SK-N-MC (cell line): ENCODE data around the gene SDC3.

Source experiments
- DNase-seq: peaks from one replicate; pipeline ENCODE4 v3.0.0-alpha.2; 2011; ENCODE audit warnings: low read depth, low spot score
- H3K27ac ChIP-seq: fragments of 200-600 bp; sonication (generic); 2 replicates; pipeline ENCODE4 v1.5.1; 2016; ENCODE audit warnings: mixed run types
- H3K36me3 ChIP-seq: fragments of 200-600 bp; sonication (generic); 2 replicates; pipeline ENCODE4 v1.6.1; 2017; ENCODE audit warnings: antibody characterized with exemption, low read length, mixed read lengths; ENCODE audit not compliant: insufficient read depth
- H3K4me3 ChIP-seq: fragments of 200-600 bp; sonication (generic); 2 replicates; pipeline ENCODE4 v1.5.1; 2016
- H3K9ac ChIP-seq: fragments of 200-600 bp; sonication (generic); 2 replicates; pipeline ENCODE4 v1.8.0; 2017; ENCODE audit warnings: mixed run types, mixed read lengths; ENCODE audit not compliant: insufficient read length
- H3K9me3 ChIP-seq: fragments of 200-600 bp; sonication (generic); 2 replicates; pipeline ENCODE4 v1.6.1; 2017; ENCODE audit warnings: low read depth, mild to moderate bottlenecking, antibody characterized with exemption, low read length, moderate library complexity, mixed read lengths
- EZH2 ChIP-seq: fragments of 200-600 bp; sonication (generic); IDR thresholded peaks from one replicate; pipeline ENCODE4 v1.6.1; 2017; ENCODE audit warnings: antibody characterized with exemption
- FOXP2 ChIP-seq: optimal IDR thresholded peaks from 2 replicates; pipeline ENCODE3; 2011; ENCODE audit warnings: mild to moderate bottlenecking, moderate library complexity; ENCODE audit not compliant: insufficient read depth; ENCODE audit errors: extremely low read length, control extremely low read depth
- POLR2AphosphoS5 ChIP-seq: IDR thresholded peaks from 2 replicates; pipeline ENCODE4 v1.6.1; 2012; ENCODE audit warnings: mild to moderate bottlenecking, low read depth, low read length, borderline replicate concordance

SDC3 gene

DNA sequence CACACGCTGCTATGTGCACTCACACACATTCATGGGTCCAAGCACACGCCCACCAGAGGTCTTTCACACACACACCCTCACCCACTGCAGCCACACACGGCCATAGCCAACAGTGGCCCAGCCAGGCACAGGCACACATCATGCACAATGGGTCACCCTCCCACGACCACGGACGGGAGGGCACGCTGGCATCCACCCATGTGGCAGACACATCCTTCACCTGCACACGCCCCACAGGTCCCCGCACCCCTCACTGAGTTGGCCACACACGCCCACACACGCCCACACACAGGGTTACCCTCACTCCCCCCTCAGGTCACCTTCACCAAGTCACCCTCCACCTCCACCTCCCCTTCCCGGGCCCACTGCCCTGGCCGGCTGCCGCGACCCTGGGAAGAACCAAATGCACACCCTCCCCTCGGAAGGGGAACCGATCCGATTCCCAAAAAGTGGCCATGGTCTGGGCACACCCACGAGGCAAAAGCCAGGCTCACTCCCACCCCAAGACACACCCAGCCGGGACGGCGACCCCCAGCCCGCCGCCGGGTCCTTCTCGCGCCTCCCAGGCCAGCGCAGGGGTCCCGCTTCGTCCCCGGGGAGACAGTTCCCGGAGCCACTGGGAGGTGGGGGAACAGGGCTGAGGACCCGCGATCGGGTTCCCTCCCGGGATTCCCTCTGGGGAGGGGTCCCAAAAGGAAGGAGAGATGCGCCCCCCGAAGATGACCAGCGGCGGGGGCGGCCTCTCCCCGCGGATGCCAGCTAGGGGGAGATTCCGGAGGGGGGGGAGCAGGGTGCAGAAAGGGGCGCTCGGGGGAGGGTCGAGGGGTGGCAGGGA, 860 bp downstream of the SDC3 start:
- H3K4me3 ChIP-seq = peak overlapping the region; percentile 57
- no peaks in the 10 kb centered on the region for H3K9me3 ChIP-seq
- no peak overlapping the region for H3K27ac ChIP-seq
- H3K9ac ChIP-seq = no peak overlapping the region
- no peaks in the 10 kb centered on the region for H3K36me3 ChIP-seq
- TF ChIP-seq EZH2 (no peak), POLR2AphosphoS5 (no peak), FOXP2 (no peak)
- DNase-seq = no peak

DNA sequence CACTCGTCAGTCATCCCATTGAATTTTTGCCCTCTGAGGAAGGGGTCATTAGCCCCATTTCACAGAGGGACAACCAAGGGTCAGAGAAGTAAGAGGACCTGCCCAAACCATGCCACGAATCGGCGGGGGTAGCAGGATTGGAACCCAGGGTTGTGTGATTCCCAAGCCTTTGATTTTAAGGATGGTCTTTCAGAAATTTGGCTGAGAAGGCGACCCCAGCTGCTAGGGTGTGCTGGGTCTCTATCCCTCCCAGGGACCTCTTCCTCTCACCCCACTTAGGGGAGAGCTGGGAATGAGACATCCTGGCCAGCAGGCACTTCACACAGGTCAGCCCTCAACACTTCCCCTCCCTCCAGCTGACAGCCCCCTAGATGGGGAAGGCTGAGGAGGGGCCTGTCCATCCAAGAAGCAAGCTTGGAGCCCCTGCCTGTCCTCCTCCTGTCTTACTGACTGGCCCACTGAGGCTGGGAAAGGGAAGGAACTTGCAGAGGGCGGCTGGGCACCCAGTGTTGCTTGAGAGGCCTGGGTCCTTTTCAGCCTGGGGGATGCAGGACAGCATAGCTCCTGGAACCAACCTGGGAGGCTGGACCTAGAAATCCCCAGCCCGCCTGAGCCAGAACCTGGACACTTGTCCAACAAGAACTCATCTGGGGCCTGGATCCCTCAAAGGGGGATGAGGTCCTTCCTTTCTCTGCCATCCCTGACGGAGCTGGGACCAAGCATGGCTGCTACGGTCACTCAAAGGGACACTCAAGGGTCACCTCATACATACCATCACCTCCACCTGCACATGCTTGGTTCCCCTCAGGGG, 1.7 kb downstream of the SDC3 start:
- TF ChIP-seq POLR2AphosphoS5 (no peak), FOXP2 (no peak), EZH2 (no peak)
- no peak overlapping the region for H3K9ac ChIP-seq
- H3K9me3 ChIP-seq = no peaks in the 10 kb centered on the region
- no peak overlapping the region for H3K27ac ChIP-seq
- H3K4me3 ChIP-seq = no peak overlapping the region
- no peaks in the 10 kb centered on the region for H3K36me3 ChIP-seq
- DNase-seq = no peak

DNA sequence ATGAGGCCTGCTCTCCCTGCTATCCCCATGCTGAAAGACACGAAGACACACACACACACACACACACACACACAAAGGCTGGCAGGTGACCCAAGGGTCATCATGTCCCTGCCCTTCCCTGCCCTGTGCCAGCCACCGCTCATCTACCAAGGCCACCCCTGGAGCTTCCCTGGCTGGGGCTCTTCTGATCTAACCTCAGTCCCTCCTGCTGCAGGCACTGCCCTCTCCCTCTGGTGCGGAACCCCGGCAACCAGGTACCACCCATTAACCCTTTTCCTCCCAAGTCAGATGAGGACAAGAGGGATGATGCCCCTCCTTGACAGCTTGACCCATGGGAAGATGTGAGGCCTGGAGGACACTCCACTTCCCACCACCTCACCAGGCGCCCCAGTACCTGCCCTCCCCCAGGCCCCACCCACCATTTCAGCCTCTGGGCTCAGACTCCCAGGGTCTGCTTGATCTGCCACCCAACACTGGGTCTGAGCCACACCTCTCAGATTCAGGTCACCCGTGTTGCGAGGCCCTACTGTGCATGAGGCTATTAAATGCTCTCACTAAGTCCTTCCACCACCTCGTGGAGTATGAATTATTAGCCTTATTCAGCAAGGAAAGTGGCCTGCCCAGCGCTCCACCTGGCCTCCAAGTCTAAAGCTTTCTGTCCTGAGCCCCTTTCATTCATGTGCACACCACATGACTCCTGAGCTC, 2.5 kb downstream of the SDC3 start:
- no peak for TF ChIP-seq POLR2AphosphoS5
- no peak for TF ChIP-seq EZH2
- no peak for TF ChIP-seq FOXP2
- Histone ChIP-seq H3K9me3 (no peaks in the 10 kb centered on the region), H3K27ac (no peak overlapping the region), H3K4me3 (no peak overlapping the region), H3K9ac (no peak overlapping the region), H3K36me3 (no peaks in the 10 kb centered on the region)
- DNase-seq = no peak

DNA sequence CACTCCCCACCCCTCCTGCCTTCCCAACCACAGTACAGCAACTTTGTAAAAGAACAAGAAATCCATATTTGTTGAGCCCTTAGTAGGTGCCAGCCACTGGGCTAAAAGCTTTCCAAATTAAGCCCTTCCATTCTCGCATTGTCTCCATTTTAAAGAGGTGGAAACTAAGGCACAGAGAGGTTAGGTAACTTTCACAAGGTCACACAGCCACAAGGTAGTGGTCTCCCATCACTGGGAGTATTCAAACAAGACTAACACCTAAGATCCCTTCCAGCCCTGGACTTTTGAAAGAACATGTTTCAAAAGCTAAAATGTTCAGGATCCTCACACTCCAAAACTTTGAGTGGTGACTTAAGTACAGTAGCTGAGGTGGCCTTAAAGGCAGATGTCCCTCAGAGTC, 3.2 kb downstream of the SDC3 start:
- Histone ChIP-seq H3K9me3 (no peaks in the 10 kb centered on the region), H3K4me3 (no peak overlapping the region), H3K36me3 (no peaks in the 10 kb centered on the region), H3K9ac (no peak overlapping the region), H3K27ac (no peak overlapping the region)
- no peak for DNase-seq
- TF ChIP-seq FOXP2 (no peak), POLR2AphosphoS5 (no peak), EZH2 (no peak)

DNA sequence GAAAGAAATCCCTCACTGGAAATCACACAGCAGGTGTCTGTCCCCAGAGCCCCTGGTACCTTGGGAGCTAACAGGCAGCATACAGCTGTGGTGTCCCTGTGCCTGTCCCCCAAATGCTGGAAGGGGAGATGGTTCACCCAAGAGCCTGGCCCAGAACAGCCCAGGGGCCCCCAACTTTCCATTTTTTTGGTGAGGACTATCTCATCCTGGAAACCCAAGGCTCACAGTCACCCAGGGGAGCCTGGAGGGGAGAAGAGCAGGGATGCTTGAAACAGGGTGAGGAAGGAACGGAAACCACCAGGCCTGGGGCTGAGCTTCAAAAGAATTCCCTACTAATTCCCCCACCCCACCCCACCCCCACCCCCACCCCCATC, 3.6 kb downstream of the SDC3 start:
- no peaks in the 10 kb centered on the region for H3K9me3 ChIP-seq
- H3K9ac ChIP-seq = no peak overlapping the region
- no peaks in the 10 kb centered on the region for H3K36me3 ChIP-seq
- H3K27ac ChIP-seq = no peak overlapping the region
- H3K4me3 ChIP-seq = no peak overlapping the region
- TF ChIP-seq FOXP2 (no peak), EZH2 (no peak), POLR2AphosphoS5 (no peak)
- no peak for DNase-seq

DNA sequence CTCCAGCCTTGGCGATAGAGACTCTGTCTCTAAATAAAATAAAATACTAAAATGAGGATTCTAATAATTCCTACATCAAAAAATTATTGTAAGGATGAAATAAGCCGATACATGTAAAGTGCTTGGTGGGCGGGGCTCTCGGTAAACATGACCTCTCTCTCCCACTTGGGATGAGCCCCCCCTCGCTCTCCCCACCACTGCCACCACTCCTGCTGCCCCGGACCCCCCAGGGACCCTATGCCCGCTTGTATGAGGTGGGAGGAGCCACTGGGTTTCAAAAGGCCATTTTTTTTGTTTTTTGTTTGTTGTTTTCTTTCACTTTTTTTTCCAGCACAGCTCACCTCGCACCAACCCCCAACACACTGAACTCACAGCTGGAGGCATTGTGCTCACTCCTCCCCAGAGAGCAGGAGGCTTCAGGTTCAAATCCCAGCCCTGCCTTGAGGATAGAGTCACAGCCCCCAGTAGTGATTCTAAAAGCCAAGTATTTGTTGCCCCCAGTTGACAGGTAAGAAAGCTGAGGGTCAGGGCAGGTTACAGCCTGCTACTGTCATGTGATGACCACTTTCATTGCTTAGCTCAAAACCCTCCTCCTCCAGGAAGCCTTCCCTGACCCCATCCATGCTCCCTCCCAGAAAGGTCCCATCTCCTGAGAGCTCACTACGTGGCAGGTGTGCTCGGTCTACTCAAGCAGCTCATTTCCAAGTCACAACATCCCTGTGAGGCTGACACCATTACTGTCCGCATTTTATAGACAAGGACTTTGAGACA, 4.2 kb downstream of the SDC3 start:
- H3K36me3 ChIP-seq = no peaks in the 10 kb centered on the region
- H3K4me3 ChIP-seq = no peak overlapping the region
- H3K9me3 ChIP-seq = no peaks in the 10 kb centered on the region
- no peak overlapping the region for H3K9ac ChIP-seq
- no peak overlapping the region for H3K27ac ChIP-seq
- no peak for DNase-seq
- TF ChIP-seq FOXP2 (no peak), EZH2 (no peak), POLR2AphosphoS5 (no peak)

DNA sequence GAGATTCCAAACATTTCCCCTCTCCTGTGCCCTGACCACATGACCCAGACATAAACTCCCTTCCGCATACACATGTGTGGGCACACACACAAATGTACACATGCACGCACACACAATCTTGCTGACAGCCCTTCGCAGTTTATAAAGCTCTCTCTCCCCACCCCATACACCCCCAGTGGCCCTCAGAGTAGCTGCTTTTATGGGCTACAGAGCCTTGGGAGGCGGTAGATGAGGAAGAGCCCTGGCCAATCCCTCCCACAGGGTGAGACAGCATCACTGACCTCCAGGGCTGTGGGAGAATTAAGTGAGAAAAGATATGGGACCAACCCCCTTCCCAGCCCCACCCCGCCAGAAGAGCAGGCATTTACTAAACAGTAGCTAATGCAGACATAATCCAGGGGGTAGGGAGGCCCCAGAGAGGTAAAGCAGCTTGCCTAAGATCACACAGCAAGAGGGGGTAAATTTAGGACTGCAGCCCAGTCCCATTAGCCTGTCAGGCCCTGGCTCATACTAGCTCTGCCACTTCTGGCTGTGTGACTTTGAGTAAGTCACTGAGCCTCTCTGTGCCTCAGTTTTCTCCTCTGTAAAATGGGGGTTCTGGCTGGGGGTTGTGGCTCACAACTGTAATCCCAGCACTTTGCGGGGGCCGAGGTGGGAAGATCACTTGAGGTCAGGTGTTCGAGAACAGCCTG, 5.1 kb downstream of the SDC3 start:
- H3K27ac ChIP-seq = no peak overlapping the region
- H3K36me3 ChIP-seq = no peaks in the 10 kb centered on the region
- H3K4me3 ChIP-seq = no peak overlapping the region
- no peak for DNase-seq
- no peak for TF ChIP-seq FOXP2
- no peak for TF ChIP-seq POLR2AphosphoS5
- no peak for TF ChIP-seq EZH2
- H3K9ac ChIP-seq = no peak overlapping the region
- H3K9me3 ChIP-seq = no peaks in the 10 kb centered on the region
